LHCN-M2 (cell line): ENCODE data around the gene CREG2. TPM values are rescaled to one million over a fixed set of nuclear protein-coding genes. Genes with fewer than 3 reads are reported as not detected.
"Not testable (repeated sequence)": the region's sequence is repeated elsewhere in the genome, so short reads cannot be mapped to it uniquely, and the experiment has no call there.

Experiments
- DNase-seq: peaks from one replicate; pipeline ENCODE4 v3.0.0-alpha.2; 2012; ENCODE audit warnings: low read depth
- total RNA-seq: library from RNA; depleted of rRNA; stranded (reverse); fragments of >200 nt; gene quantifications from 2 replicates; pipeline ENCODE4 v1.2.3, GENCODE V29; 2014

Gene CREG2
- total RNA-seq, 1 experiment from 2014 or later = 2.4 TPM

DNA sequence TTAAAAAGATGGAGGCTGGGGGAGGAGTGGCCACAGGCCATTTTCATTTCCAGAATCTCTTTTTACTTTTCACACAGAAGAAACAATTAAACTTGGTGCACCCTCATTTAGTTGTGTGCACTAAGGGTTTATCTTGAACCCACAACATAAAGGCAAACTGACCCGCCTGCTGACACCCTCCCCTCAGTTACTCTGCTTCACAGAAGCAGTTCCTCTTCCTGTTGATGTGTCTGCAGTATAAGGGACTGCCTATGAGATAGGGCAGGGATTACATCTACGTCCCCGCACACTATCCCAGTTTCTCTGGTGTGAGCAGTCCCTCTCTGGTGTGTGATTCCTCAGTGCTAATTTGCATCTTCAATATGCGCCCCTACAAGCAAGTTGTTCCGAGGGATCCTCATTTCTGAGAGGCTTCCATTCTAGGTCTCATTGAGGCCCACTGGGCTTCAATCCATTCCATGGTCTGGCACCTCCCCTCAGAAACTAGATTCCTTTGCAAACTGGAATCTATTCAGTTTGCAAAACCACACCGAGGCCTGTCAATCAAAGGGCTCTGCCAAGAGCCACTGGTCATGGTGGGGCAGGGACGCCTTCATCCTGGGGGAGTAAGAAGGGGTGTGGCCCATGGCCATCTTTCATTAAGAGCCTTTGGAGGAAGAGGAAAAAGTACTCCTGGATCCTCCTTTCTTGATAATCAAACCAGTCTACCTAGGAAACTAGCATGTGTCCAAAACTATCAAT, 12.3 kb downstream of the CREG2 start:
- DNase-seq = no peak

DNA sequence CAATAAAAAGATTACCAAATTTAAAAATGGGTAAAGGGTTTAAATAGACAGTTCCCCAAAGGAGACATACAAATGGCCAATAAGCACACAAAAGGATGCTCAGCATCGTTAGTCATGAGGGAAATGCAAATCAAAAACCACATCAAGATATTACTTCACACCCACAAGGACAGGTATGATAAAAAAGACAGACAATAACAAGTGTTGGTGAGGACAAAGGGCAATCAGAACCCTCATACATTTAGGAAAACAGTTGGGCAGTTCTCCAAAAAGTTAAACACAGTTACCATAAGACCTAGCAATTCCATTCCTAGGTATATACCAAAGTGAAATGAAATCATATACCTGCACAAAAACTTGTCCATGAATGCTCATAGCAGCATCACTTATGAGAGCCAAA, 14.5 kb downstream of the CREG2 start:
- DNase-seq = no peak

DNA sequence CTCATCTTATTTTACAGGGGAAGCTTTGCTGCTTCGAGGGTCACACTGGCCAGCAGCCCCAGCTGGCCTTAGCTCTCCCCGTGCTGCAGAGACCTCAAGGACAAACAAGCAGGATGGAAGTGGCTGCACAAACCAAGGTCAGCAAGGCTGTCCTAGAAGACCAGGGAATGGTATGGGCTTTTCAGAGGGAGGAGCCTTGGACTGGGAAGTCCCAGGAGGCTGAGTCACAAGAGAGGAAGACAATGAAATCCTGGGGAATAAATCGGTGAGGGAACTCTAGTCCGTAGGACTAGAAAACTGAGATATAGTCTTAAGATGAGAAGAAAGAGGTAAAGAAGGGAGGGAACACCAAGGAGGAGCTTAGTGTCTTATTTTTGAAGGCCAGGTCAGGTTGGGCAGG, 15.7 kb downstream of the CREG2 start:
- no peak for DNase-seq

DNA sequence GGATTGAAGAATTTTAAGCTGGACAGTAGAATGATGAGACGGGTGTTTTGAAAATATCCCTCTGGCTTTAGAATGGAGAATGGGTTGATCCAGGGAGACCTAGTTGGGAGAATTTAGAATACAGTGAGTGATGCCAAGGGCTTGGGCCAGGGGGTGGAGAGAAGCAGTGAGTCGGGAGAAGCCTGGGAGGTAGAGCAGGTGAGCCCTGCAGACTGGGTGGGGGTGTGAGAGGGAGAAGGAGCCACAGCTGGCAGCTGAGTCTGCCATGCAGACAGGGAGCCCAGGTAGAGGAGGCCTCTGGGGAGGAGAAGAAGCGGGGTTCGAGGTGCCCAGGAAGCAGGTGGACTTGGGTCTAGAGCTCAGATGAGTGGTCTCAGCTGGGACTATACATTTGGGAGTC, 18.2 kb downstream of the CREG2 start:
- DNase-seq = no peak

DNA sequence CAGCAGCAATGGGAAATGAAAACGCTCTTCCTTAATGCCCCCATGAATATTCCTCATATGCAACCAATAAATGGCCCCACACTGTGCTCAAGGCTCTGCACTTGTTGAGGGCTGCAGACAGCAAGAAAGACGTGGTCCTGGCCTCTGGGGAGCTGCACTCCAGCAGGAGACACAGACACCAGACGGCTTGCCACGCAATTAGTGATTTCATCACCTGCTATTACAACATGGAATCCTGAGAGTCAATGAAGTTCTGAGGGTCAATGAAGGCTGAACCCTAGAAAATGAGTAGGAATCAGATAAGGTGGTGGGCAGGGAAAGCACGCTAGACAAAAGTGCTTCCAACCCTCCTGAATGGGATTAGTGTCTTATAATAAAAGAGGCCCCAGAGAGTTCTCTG, 18.9 kb downstream of the CREG2 start:
- DNase-seq = no peak

DNA sequence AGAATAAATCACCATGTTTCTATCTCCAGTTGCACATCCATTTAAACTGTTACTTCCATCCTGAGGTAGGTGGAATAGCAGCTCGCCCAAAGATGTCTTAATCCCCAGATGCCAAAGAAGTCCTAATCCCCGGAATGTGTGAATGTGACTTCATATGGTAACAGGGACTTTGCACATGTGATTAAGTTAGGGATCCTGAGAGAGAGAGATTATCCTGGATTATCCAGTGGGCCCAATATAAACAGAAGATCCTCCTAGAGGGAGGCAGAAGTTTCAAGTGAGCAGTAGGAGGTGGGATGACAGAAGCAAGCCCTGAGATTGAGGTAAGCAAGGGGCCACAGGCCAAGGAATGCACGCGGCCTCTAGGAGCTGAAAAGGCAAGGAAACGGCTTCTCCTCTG, 19.8 kb downstream of the CREG2 start:
- no peak for DNase-seq

DNA sequence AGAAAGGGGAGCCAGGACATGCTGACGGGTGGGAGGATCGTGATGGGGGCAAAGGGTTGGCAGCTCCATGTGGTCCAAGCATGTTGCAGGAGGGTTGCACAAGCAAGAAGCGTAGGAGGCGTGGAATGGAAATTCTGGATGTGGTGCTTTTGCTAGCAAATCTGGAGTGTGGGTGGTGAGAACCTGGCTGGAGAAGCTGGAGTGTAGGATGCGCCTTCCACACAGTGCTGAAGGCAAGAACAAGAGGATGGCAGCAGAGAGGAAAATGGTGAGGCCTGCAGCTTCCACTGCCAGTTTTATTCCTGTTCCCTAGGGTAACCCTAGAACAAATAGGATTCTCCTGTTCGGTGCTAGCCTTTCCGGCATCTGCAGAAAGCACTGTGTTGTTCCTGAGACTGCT, 22.4 kb downstream of the CREG2 start:
- no peak for DNase-seq

DNA sequence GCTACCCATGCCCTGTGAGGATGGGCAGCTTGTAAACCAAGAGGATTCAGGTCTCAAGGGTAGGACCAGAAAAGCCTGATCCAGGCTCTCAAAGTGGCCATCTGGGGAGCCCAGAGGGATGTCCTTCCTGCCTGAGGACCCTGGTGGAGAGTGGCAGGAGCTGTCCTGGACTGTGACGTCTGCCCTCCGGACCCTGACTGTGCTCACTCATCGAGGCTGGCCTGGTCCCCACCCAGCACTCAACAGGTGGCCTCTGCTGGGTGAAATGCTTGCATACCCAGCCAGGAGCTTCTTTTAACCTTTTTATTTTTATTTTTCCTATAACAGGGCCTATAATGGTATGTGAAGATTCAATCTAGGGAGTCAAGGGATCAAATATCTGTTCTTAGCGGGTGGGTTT, 24.5 kb downstream of the CREG2 start:
- no peak for DNase-seq

DNA sequence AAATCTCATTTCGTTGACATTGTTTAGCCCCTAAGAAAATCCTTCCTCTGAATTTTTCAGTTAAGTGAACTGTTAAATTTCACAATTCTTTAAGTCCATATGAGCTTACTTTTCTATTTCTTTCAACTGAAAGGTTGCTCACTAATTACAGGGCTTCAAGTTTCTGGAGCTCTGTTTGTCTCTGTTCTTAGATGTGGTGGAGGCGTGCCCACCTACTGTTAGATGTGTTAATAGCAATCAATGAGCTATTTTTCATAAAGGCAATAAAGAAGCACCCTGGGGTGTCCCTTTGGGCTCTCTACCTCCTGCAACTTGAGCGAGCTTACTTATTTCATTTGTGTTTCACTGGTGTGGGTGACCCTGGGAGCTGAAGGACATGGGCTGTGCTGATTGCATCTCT, 25.0 kb downstream of the CREG2 start:
- DNase-seq = no peak

DNA sequence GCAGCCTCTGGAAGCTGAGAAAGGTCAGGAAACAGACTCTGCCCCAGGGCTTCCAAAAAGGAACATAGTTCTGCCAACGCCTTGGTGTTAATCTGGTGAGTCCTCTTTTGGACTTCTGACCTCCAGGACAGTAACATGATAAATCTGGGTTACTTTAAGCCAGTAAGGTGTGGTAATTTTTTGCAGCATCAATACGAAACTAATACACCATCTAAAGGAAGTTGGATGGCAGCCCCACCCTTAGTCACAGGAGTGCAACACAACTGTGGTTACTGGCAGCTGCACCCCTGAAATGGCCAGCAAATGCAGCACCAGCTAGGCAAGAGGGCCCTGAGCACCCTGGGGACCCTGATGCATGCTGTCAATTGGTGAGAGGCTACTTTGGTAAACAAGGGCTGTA, 25.8 kb downstream of the CREG2 start:
- DNase-seq = peak; percentile 29

DNA sequence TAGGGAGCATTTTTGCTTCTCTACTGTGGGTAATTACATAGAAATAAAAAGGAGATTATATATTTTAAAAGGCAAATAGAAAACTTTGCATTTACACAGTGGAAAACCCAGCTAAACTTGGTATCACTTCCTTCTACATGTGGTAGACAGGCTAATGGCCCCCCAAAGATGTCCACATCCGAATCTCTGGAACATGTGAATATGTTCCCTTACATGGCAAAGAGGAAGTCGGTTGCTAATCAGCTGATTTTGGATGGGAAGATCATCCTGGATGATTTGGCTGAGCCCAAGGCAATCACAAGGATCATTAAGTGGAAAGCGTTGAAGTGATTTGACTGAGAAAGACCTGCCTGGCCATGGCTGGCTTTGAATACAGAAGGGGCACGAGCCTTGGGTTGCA, 26.2 kb downstream of the CREG2 start:
- DNase-seq = no peak

DNA sequence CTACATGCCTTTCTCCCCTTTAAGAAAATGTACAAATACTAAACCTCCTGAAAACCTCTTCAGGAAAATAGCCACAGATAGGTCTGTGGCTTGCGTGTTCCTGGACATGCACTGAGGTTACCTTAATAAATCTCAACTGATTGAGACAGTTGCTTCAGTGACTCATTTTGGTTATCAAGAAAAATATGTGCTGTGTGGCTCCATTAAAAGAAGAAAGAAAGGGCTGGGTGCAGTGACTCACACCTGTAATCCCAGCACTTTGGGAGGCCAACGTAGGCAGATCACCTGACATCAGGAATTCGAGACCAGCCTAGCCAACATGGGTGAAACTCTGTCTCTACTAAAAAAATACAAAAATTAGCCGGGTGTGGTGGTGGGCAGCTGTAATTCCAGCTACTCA, 27.1 kb downstream of the CREG2 start:
- peak; percentile 63 for DNase-seq

DNA sequence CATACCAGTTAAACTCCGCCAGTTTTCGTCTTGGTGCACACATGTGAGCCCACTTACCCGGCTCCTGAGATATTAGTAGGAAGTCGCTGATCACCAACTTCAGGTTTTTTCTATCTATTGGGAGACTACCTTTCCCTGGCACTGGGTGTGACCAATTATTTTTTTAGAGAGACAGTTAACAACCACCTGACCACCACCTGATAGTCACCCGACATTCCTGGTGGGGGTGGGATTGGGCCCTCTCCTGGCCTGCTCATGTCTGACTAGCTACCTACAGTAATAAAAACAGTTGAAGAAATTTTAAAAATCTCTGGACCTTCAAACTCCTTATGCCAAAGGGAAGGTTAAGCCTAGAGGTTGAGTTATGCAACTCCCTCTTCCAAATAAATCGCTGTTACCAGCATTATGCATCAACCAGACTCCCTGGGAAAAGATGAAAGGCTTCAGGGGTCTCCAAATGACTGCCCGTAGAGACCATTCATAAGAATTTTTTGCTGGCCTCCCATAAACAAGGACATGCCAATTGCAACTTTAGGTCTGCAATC, 27.8 kb downstream of the CREG2 start:
- DNase-seq = no peak

DNA sequence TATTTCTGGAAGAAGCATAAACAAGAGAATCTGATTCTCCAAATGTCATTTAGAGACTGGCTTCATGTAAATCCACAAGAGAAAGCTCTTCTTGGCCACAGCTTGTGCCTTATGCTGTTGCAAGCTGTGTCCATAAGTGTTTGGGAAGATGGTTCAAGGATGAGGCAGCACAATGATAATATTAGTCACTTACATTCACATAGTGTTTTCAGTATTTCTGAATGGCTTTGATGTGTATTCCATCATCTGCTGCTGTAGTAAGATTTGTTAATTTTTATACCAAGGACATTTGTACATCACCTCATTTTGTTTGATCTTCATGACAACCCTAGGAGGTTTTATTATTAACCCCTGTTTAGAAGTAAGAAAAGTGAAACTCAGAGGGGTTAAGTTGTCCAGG, 29.9 kb downstream of the CREG2 start:
- peak; percentile 38 for DNase-seq

DNA sequence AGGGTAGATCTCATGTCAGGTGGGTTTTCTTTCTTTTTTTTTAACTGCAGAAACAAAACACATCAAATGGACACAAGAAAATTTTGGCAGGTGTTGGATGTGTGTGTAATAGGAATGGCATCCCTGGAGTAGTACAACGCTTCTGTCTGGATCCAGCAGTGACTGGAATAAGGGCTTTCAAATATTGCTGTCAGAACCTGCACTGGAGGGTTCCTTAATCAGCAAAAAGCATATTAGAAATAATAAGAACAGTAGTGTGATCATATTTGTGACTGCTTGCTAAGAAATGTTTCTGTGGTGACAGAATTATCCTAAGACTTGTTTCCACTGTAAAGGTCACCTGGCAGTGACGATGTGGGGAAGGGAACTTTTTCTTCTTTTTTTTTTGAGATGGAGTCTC, 30.8 kb downstream of the CREG2 start:
- DNase-seq = peak; percentile 62

DNA sequence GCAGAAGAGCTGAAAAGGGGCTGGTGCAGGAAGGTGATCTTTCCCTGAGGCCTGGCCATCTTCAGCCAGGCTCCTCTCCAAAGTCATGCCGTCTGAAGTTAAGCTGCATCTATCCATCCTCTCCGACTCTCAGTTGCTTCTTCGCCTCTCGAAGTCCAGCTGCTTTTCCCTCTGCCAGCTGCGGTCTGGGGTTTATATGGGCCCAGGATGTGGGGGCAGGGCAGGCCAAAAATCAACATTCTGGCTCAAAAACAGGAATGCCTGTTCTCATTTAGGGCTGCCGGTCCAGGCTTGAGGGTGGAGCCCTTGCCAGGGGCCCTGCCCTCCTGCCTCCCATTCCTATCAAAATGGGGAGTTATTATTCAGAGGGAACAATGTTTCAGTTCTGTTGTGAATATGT, 31.2 kb downstream of the CREG2 start:
- DNase-seq = peak; percentile 26

DNA sequence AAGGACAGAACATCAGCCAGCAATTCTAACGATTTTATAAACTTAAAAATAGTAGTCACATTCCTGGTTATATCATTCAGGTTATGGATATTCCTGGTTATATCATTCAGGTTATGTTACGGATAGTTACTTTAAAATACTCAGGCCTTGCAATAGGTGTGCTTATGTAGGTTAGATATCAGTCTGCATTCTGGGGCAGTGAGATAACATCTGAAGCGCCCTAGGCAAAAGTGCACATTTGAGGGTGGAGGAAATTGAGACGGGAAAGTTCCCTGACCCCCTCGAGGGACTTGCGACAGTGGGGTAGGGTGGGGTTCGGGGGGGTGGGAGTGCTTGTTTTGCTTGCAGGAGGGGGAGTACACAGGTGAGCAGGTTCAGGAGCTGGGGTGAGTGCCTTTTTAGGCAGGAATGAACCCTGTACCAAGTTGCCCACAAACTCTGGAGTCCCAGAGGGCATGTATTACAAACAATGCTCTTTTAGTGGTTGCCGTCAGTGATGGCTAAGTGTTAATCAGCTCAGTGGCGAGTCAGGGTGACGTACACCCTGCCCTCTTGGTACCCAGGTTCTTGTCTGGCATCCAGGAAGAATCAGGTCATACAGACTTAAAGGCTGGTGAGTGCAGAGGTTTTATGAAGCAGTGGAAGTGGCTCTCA, 31.8 kb downstream of the CREG2 start:
- peak; percentile 40 for DNase-seq

DNA sequence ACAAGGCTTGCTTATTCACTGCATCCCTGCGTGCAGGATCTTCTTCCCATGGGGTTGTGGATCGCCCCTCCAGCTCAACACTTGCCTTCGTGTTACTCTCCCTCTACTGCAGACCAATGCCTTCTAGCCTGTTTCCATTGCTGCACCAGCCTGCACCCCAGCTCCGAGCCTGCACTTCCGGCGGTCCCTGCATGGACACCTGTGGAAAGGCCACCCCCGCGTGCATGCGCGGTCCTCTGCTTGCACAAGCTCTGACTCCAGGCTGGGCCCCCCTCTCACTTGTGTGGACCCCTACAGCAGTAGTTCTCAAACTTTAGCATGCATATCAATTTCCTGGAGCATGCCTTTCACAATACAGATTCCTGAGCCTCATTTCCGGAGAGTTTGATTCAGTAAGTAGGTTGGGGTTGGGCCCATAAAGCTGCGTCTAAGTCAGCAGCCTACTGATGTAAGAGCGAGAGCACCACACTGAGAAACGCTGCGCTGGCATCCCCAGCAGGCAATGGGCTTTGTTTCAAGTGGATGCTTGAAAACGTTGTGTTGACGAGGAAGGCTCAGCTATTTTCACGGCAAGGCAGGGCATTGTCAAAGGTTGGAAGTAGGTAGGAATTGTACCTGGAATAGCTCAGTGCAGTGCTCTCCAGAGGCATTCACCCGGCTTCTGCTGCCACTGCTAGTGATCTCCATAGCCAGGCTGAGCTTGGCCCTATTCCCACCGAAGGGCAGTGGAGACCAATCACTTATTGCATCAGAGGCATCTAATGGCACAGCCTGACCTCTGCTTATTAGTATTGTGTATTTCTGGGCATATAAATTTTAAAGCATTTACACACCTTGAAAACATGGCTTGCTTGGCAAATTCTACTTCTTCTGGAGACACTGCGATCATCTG, 32.6 kb downstream of the CREG2 start:
- no peak for DNase-seq

DNA sequence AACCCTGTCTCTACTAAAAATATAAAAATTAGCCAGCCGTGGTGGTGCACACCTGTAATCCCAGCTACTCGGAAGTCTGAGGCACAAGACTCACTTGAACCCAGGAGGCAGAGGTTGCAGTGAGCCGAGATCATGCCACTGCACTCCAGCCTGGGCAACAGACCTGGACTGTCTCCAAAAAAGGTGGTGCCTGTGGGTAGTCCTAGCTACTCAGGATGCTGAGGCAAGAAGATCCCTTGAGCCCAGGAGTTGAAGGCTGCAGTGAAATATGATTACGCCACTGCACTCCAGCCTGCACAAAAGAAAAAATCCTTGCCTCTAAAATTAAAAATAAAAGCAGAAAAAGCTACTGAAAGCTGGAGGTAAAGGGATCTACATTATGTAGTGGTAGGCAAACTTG, 34.7 kb downstream of the CREG2 start:
- not testable (repeated sequence) for DNase-seq

DNA sequence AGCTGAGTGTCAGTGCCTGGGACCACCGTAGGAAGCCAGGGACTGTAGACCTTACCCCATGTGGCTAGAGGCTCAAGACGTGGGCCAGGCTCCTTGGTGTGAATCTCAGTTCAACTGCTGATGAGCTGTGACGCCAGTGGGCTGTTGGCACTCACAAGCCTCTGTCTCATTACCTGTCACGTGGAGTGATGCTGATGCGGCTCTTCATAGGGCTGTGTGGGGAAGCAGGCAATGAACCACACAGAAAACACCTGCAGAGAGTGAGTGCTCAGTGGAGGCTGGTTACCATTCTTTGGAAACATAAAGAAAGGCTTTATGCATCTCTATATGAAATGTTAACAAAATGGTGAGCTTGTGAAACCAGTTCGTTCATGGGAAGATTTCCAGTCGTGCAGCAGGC, 36.1 kb downstream of the CREG2 start:
- no peak for DNase-seq

DNA sequence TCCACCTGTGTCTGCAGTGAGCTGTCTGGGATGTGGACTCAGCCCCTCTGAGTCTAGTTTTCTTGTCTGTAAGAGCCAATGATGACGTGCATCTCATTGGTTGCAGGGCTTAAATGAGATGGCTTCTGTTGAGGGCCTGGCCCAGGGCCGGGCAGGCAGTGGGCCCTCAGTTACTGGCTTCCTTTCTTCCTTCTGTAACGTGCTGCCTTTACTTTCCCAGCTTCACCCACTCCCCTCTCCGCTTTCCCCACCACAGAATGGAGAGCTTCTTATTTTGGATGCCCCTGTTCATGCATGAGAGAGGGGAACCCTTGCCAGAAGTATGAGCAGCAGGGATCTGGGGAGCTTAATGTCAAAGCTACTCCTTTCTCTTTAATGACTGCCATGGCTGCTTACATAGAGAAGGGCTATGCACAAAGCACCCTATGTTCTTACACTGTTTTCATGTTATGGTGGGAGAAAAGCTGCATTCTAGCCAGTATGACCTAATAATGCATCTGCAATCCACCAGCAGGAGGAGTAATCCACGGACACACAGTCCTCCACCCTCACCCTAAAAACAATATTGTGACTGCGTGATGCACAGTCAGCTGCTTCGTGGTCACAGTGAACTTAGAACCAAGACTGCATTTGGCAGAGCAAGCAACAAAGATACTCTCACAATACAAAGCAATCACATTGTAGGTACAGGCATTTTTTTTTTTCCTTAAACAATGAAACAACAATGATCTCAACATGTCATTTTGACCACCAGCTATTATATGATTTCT, 37.2 kb downstream of the CREG2 start:
- DNase-seq = peak; percentile 81
